LNCAP (cell line): ENCODE results near the gene ELK3.

Source experiments
- TF ChIP-seq, protein P1 (sequence below): fragments of 450-650 bp; IDR thresholded peaks from 2 replicates; pipeline ENCODE4 v1.5.1; 2017; ENCODE audit warnings: mild to moderate bottlenecking

The ELK3 gene

DNA sequence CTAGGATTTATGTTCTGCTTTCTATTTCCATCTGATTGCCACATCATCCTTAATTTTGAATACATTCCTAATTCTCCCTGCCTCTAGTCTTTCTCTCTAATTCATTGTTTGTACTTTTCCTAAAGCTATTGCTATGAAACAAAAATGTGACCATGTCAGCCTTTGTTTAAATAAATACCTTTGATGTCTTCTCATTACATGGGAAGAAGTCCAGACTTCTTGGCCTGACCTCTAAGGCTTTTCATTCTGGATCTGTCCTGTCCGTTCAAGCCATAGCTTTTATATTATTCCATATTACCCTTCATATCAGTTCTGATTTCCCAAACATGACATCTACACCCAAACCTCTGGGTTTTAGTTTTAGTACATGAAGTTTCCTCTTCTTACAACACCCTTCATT lies 114.7 kb downstream of the ELK3 start:
- TF ChIP-seq, protein P1, sequence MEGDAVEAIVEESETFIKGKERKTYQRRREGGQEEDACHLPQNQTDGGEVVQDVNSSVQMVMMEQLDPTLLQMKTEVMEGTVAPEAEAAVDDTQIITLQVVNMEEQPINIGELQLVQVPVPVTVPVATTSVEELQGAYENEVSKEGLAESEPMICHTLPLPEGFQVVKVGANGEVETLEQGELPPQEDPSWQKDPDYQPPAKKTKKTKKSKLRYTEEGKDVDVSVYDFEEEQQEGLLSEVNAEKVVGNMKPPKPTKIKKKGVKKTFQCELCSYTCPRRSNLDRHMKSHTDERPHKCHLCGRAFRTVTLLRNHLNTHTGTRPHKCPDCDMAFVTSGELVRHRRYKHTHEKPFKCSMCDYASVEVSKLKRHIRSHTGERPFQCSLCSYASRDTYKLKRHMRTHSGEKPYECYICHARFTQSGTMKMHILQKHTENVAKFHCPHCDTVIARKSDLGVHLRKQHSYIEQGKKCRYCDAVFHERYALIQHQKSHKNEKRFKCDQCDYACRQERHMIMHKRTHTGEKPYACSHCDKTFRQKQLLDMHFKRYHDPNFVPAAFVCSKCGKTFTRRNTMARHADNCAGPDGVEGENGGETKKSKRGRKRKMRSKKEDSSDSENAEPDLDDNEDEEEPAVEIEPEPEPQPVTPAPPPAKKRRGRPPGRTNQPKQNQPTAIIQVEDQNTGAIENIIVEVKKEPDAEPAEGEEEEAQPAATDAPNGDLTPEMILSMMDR, result no peak

DNA sequence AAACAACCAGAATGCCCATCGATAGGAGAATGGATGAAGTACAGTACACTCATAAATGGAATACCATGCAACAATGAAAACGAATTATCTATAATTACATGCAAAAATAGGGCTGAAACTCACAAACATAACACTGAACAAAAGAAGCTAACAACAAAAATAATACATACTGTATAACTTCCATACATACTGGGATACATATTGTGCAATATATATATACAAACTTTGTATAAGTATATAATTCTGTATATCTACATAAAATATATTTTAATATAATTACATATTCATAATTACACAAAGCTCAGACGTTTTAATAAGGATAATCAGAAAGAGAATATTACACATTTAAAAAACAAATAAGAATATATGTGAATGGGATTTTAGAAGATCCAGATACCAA lies 115.9 kb downstream of the ELK3 start:
- TF ChIP-seq, protein P1, result no peak

DNA sequence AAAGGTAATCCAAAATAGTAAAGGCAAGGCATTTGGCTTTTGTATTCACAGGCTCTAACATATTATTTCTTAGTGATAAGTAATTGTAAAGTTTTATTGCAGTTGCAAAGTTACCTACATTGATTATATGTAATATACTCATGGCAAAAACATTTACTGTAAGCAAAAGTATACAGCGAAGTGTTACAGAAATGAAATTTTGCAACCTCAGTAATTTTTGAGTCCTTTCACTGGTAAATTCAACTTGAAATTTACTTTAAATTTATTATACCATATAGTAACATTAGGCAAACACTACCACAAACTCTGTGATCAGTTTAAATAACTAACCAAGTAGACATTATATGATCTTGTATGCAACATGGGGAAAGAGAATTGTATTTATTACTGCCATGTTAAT lies 117.0 kb downstream of the ELK3 start:
- TF ChIP-seq, protein P1, result no peak

DNA sequence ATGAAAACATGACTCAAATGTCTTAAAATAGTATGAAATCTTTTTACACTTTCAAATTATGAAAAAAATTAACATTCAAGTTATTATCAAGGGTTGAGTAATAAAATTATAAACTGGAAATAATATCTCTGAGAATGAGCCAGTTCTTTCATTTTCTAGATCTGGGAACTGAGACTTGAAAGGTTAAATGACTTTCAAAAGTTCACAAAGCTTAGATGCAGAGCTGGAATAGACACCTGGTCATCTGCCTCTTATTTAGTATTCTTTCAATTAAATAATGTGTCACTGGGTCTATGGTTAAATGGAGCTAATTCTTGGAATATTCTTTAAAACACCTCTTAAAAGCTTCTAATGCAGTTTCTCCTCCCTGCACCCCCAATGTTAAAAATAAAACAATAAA lies 119.4 kb downstream of the ELK3 start:
- TF ChIP-seq, protein P1, result no peak

DNA sequence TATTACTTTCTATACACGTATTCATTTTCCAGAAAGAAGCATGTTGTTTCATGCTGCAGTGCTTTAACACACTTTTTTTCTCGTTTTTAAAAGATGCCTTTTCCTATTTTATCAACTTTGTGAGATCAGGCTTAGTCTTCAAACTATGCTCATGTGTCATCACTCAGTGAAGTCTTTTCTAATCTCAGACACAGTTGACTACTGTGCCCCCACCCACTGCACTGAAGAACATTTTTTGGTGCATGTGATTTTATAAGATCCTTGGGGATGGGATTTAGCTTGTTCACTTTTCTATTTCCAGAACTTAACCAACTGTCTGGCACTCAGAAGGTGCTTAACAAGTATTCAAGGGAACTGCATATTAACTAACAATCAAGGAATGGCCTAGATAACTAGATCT lies 120.5 kb downstream of the ELK3 start:
- TF ChIP-seq, protein P1, result no peak
